Hepatocyte (in vitro differentiated cells): ENCODE data around the gene EIF2AK2. TPM values are rescaled to one million over a fixed set of nuclear protein-coding genes. Genes with fewer than 3 reads are reported as not detected.
"Not testable (repeated sequence)": the region's sequence is repeated elsewhere in the genome, so short reads cannot be mapped to it uniquely, and the experiment has no call there.

Experiments
- DNase-seq: peaks from one replicate; pipeline ENCODE4 v3.0.0-alpha.2; 2016; ENCODE audit warnings: low spot score
- H2AFZ ChIP-seq: fragments of 200-600 bp; sonication (generic); 2 replicates; pipeline ENCODE4 v1.6.0; 2016; ENCODE audit warnings: antibody characterized with exemption, mild to moderate bottlenecking
- H3K27ac ChIP-seq: fragments of 200-600 bp; sonication (generic); 2 replicates; pipeline ENCODE4 v1.5.1; 2016; ENCODE audit warnings: mild to moderate bottlenecking
- H3K27me3 ChIP-seq: fragments of 200-600 bp; sonication (generic); 2 replicates; pipeline ENCODE4 v1.6.1; 2016
- H3K36me3 ChIP-seq: fragments of 200-600 bp; sonication (generic); replicated peaks from 2 replicates; pipeline ENCODE4 v1.5.1; 2016; ENCODE audit warnings: low read depth; ENCODE audit not compliant: insufficient read depth
- H3K4me1 ChIP-seq: fragments of 200-600 bp; sonication (generic); 2 replicates; pipeline ENCODE4 v1.5.1; 2016; ENCODE audit warnings: mild to moderate bottlenecking, moderate library complexity; ENCODE audit not compliant: insufficient read depth
- H3K4me2 ChIP-seq: fragments of 200-600 bp; sonication (generic); 2 replicates; pipeline ENCODE4 v1.6.0; 2016
- H3K4me3 ChIP-seq: fragments of 200-600 bp; sonication (generic); 2 replicates; pipeline ENCODE4 v1.5.1; 2016; ENCODE audit warnings: mild to moderate bottlenecking
- H3K79me2 ChIP-seq: fragments of 200-600 bp; sonication (generic); 2 replicates; pipeline ENCODE4 v1.6.0; 2017; ENCODE audit warnings: mild to moderate bottlenecking
- H3K9me2 ChIP-seq: fragments of 200-600 bp; sonication (generic); replicated peaks from 2 replicates; pipeline ENCODE4 v1.6.0; 2017; ENCODE audit warnings: mild to moderate bottlenecking; ENCODE audit not compliant: insufficient read depth
- H3K9me3 ChIP-seq: fragments of 200-600 bp; sonication (generic); 2 replicates; pipeline ENCODE4 v1.5.1; 2016; ENCODE audit warnings: low read depth, mild to moderate bottlenecking
- H4K20me1 ChIP-seq: fragments of 200-600 bp; sonication (generic); 2 replicates; pipeline ENCODE4 v1.6.0; 2016; ENCODE audit warnings: mild to moderate bottlenecking; ENCODE audit not compliant: insufficient read depth, poor library complexity, severe bottlenecking
- CTCF ChIP-seq: fragments of 200-600 bp; sonication (generic); IDR thresholded peaks from 2 replicates; pipeline ENCODE4 v1.5.1; 2016; ENCODE audit warnings: antibody characterized with exemption, mild to moderate bottlenecking; ENCODE audit not compliant: poor library complexity
- EZH2 ChIP-seq: fragments of 200-600 bp; sonication (generic); IDR thresholded peaks from 2 replicates; pipeline ENCODE4 v1.6.1; 2016; ENCODE audit warnings: antibody characterized with exemption, mild to moderate bottlenecking, borderline replicate concordance
- EZH2phosphoT487 ChIP-seq: fragments of 200-600 bp; sonication (generic); IDR thresholded peaks from one replicate; pipeline ENCODE4 v1.6.1; 2018; ENCODE audit warnings: antibody characterized with exemption, mild to moderate bottlenecking, low read depth, moderate library complexity; ENCODE audit not compliant: unreplicated experiment, severe bottlenecking
- WGBS: methylation state at CpG from one replicate; pipeline ENCODE4 v1.1.6; 2016; ENCODE audit warnings: low lambda C conversion rate; ENCODE audit errors: missing lambda C conversion rate; 5-methylcytosine and 5-hydroxymethylcytosine counted together
- polyA plus RNA-seq: library from polyadenylated mRNA; unstranded; fragments of >200 nt; fragmentation: Nextera tagmentation; extraction: Ambion mirVana; gene quantifications from 2 replicates; pipeline ENCODE4 v1.2.1, GENCODE V29; 2016
- total RNA-seq: library from RNA; depleted of rRNA; stranded (reverse); fragments of >200 nt; gene quantifications from 2 replicates; pipeline ENCODE4 v1.2.3, GENCODE V29; 2014

The EIF2AK2 gene
- total and polyA plus RNA-seq, 2 experiments from 2014 or later = 22.2 to 38.4 TPM

- H3K4me1 ChIP-seq = no peaks in the 10 kb centered on the region
- TF ChIP-seq EZH2 (no peak), EZH2phosphoT487 (no peak), CTCF (no peak)
- H3K9me2 ChIP-seq = no peaks in the 10 kb centered on the region
- no peaks in the 10 kb centered on the region for H4K20me1 ChIP-seq
- peak; percentile 84 for DNase-seq
- peaks cover 12% of the 10 kb centered on the region for H3K79me2 ChIP-seq
- no peaks in the 10 kb centered on the region for H3K9me3 ChIP-seq
- WGBS = 59% methylated on average over 63 of the region's 72 CpGs
- peak within 1 kb of the TSS; percentile 80 for H3K27ac ChIP-seq
- peak within 1 kb of the TSS; percentile 21 for H3K4me3 ChIP-seq
- H2AFZ ChIP-seq = peak within 1 kb of the TSS; percentile 69
- H3K27me3 ChIP-seq = no peaks in the 10 kb centered on the region
- no peaks in the 10 kb centered on the region for H3K36me3 ChIP-seq
- H3K4me2 ChIP-seq = peak within 1 kb of the TSS; percentile 71
These were observed 39.8 kb upstream of the EIF2AK2 start, which contains the start of gene CEBPZOS for GRCh38 chr2:37196320-37197195. CEBPZOS (plus strand) TSS chr2:37196496; CDS start chr2:37199705, 3,209 bp downstream.

- peak overlapping the region; percentile 69 for H2AFZ ChIP-seq
- not testable (repeated sequence) for DNase-seq, H4K20me1 ChIP-seq, H3K4me1 ChIP-seq, H3K36me3 ChIP-seq, H3K9me3 ChIP-seq, H3K9me2 ChIP-seq, H3K27me3 ChIP-seq
- H3K4me3 ChIP-seq = peak overlapping the region; percentile 21
- H3K79me2 ChIP-seq = peaks cover 12% of the 10 kb centered on the region
- peak overlapping the region; percentile 71 for H3K4me2 ChIP-seq
- WGBS = 93% methylated on average over 20 of the region's 20 CpGs
- H3K27ac ChIP-seq = peak overlapping the region; percentile 80
These were observed 39.1 kb upstream of the EIF2AK2 start for GRCh38 chr2:37195862-37196319.

- Histone ChIP-seq H2AFZ (no peak overlapping the region), H3K27ac (no peak overlapping the region), H4K20me1 (no peaks in the 10 kb centered on the region), H3K9me3 (no peaks in the 10 kb centered on the region), H3K79me2 (peaks cover 2% of the 10 kb centered on the region), H3K4me3 (no peak overlapping the region), H3K4me1 (no peaks in the 10 kb centered on the region), H3K36me3 (no peaks in the 10 kb centered on the region), H3K4me2 (no peak overlapping the region), H3K9me2 (no peaks in the 10 kb centered on the region), H3K27me3 (no peaks in the 10 kb centered on the region)
- 83% methylated on average over 1 of the region's 1 CpG for WGBS
- DNase-seq = no peak
- TF ChIP-seq EZH2phosphoT487 = no peak
- no peak for TF ChIP-seq EZH2
- no peak for TF ChIP-seq CTCF
These were observed 35.8 kb upstream of the EIF2AK2 start for GRCh38 chr2:37192551-37192950.

GRCh38 chr2:37191747-37192146 is 35.0 kb upstream of the EIF2AK2 start:
- H4K20me1 ChIP-seq = no peaks in the 10 kb centered on the region
- H3K79me2 ChIP-seq = no peaks in the 10 kb centered on the region
- H2AFZ ChIP-seq = no peak overlapping the region
- no peaks in the 10 kb centered on the region for H3K9me2 ChIP-seq
- no peak overlapping the region for H3K4me2 ChIP-seq
- TF ChIP-seq EZH2phosphoT487 (no peak), CTCF (no peak), EZH2 (no peak)
- H3K27ac ChIP-seq = no peak overlapping the region
- WGBS = 78% methylated on average over 6 of the region's 6 CpGs
- no peaks in the 10 kb centered on the region for H3K9me3 ChIP-seq
- no peak for DNase-seq
- no peaks in the 10 kb centered on the region for H3K36me3 ChIP-seq
- H3K27me3 ChIP-seq = no peaks in the 10 kb centered on the region
- H3K4me3 ChIP-seq = no peak overlapping the region
- no peaks in the 10 kb centered on the region for H3K4me1 ChIP-seq
